IMR-90 (cell line): Measurements from ENCODE around the gene ZFAND6. TPM values are rescaled to one million over a fixed set of nuclear protein-coding genes. Genes with fewer than 3 reads are reported as not detected.
A peak's percentile ranks its signal among the peaks of the same experiment; 100 is the strongest.

Source experiments
- ATAC-seq: fragments of 200-7000 bp; cut with Tn5 transposase; 2 replicates; pipeline ENCODE4 v1.9.1; 2020; ENCODE audit warnings: low read depth, mild to moderate bottlenecking, moderate library complexity
- BruUV-seq: library from RNA; stranded (reverse); fragments of 400-500 nt; replicated peaks from 2 replicates; lab custom pipeline; 2021; lab: Mats Ljungman, UMichigan
- CTCF ChIA-PET: fragments of 300-600 bp; formaldehyde crosslinking; extraction: SDS; loops from one replicate; lab custom pipeline; 2021; ENCODE audit warnings: antibody characterized with exemption; lab: Yijun Ruan, JAX
- POLR2A ChIA-PET: fragments of 300-600 bp; sonication (Branson Sonifier 250); formaldehyde crosslinking; loops from one replicate; lab custom pipeline; 2022; ENCODE audit warnings: antibody characterized with exemption; ENCODE audit not compliant: unreplicated experiment; lab: Charles Lee
- DNase-seq: peaks from one replicate; pipeline ENCODE4 v3.0.0; 2013
- H2AFZ ChIP-seq: replicated peaks from 2 replicates; pipeline ENCODE3; 2013; ENCODE audit warnings: low read length, mild to moderate bottlenecking; ENCODE audit not compliant: poor library complexity
- H2AK5ac ChIP-seq: 2 replicates; pipeline ENCODE4 v1.6.1; 2013; ENCODE audit warnings: low read depth, low read length, inconsistent platforms
- H2AK9ac ChIP-seq: replicated peaks from 2 replicates; pipeline ENCODE3; 2013; ENCODE audit warnings: mild to moderate bottlenecking, low read depth, low read length, moderate library complexity; ENCODE audit not compliant: poor library complexity
- H2BK120ac ChIP-seq: 2 replicates; pipeline ENCODE4 v1.6.1; 2013; ENCODE audit warnings: low read depth, low read length, inconsistent platforms
- H2BK15ac ChIP-seq: 3 replicates; pipeline ENCODE4 v1.6.1; 2013; ENCODE audit warnings: low read depth, low read length, inconsistent platforms
- H2BK20ac ChIP-seq: 2 replicates; pipeline ENCODE4 v1.6.1; 2013; ENCODE audit warnings: low read depth, mild to moderate bottlenecking, inconsistent platforms, low read length, moderate library complexity
- H2BK5ac ChIP-seq: 2 replicates; pipeline ENCODE4 v1.6.1; 2013; ENCODE audit warnings: mild to moderate bottlenecking, low read depth, low read length, inconsistent platforms; ENCODE audit not compliant: poor library complexity, severe bottlenecking
- H3K14ac ChIP-seq: replicated peaks from 2 replicates; pipeline ENCODE4 v1.6.1; 2013; ENCODE audit warnings: low read depth, low read length, inconsistent platforms
- H3K18ac ChIP-seq: 2 replicates; pipeline ENCODE4 v1.6.1; 2013; ENCODE audit warnings: low read depth, low read length, control low read depth
- H3K23ac ChIP-seq: 2 replicates; pipeline ENCODE4 v1.6.1; 2013; ENCODE audit warnings: low read depth, low read length, inconsistent platforms
- H3K27ac ChIP-seq: 2 replicates; pipeline ENCODE4 v1.5.1; 2013; ENCODE audit warnings: mild to moderate bottlenecking, control low read depth, low read length; ENCODE audit not compliant: insufficient read depth
- H3K27me3 ChIP-seq: 2 replicates; pipeline ENCODE4 v1.6.1; 2013; ENCODE audit warnings: low read length; ENCODE audit not compliant: control insufficient read depth, insufficient read depth
- H3K36me3 ChIP-seq: 2 replicates; pipeline ENCODE4 v1.6.1; 2013; ENCODE audit warnings: low read length, mixed read lengths; ENCODE audit not compliant: control insufficient read depth, insufficient read depth
- H3K4ac ChIP-seq: 2 replicates; pipeline ENCODE4 v1.6.1; 2013; ENCODE audit warnings: low read depth, low read length, inconsistent platforms
- H3K4me1 ChIP-seq: 2 replicates; pipeline ENCODE4 v1.6.1; 2013; ENCODE audit warnings: low read length, mixed read lengths; ENCODE audit not compliant: control insufficient read depth, insufficient read depth
- H3K4me2 ChIP-seq: 2 replicates; pipeline ENCODE4 v1.6.1; 2013; ENCODE audit warnings: low read depth, mild to moderate bottlenecking, control low read depth, low read length, moderate library complexity
- H3K4me3 ChIP-seq: 2 replicates; pipeline ENCODE4 v1.5.1; 2013; ENCODE audit warnings: low read depth, mild to moderate bottlenecking, control low read depth, low read length, moderate library complexity; ENCODE audit not compliant: insufficient read depth
- H3K56ac ChIP-seq: 2 replicates; pipeline ENCODE4 v1.6.1; 2013; ENCODE audit warnings: low read length, inconsistent platforms; ENCODE audit not compliant: insufficient read depth; ENCODE audit errors: extremely low read depth
- H3K79me1 ChIP-seq, 2 experiments: 2 replicates each; pipeline ENCODE4 v1.6.1; 2013; ENCODE audit warnings: low read length in 2 of 2, inconsistent platforms in 1 of 2, low read depth in 1 of 2
- H3K9ac ChIP-seq: 2 replicates; pipeline ENCODE4 v1.6.1; 2013; ENCODE audit warnings: low read depth, low read length, control low read depth
- H3K9me1 ChIP-seq: 2 replicates; pipeline ENCODE4 v1.6.1; 2013; ENCODE audit warnings: low read length, inconsistent platforms; ENCODE audit not compliant: insufficient read depth
- H3K9me3 ChIP-seq: 2 replicates; pipeline ENCODE4 v1.6.1; 2013; ENCODE audit warnings: low read length; ENCODE audit not compliant: control insufficient read depth, insufficient read depth
- H4K20me1 ChIP-seq: 2 replicates; pipeline ENCODE4 v1.6.1; 2013; ENCODE audit warnings: low read length, inconsistent platforms; ENCODE audit not compliant: insufficient read depth
- H4K5ac ChIP-seq: 2 replicates; pipeline ENCODE4 v1.6.1; 2013; ENCODE audit warnings: mild to moderate bottlenecking, low read depth, low read length, control low read depth
- H4K8ac ChIP-seq, 2 experiments: 2 replicates each; pipeline ENCODE4 v1.6.1; 2013; ENCODE audit warnings: low read depth in 2 of 2, low read length in 2 of 2, control low read depth in 1 of 2, inconsistent platforms in 1 of 2
- H4K91ac ChIP-seq: 2 replicates; pipeline ENCODE4 v1.6.1; 2013; ENCODE audit warnings: low read depth, low read length, inconsistent platforms; ENCODE audit not compliant: insufficient read depth
- BHLHE40 ChIP-seq: fragments of 150-350 bp; IDR thresholded peaks from 2 replicates; pipeline ENCODE4 v1.6.1; 2016; ENCODE audit warnings: mild to moderate bottlenecking, low read depth, low read length
- MAFK ChIP-seq: IDR thresholded peaks from 2 replicates; pipeline ENCODE4 v1.6.1; 2012; ENCODE audit warnings: low read depth, low read length, improper control_type of control experiment
- NFE2L2 ChIP-seq: fragments of 150-350 bp; IDR thresholded peaks from 2 replicates; pipeline ENCODE4 v1.6.1; 2016; ENCODE audit warnings: low read depth, mild to moderate bottlenecking, low read length
- WGBS, 2 experiments: methylation state at CpG; one replicate each; pipeline versions ENCODE4 v1.1.5 to v1.1.7; 2013; ENCODE audit warnings: missing lambda C conversion rate in 2 of 2; ENCODE audit not compliant: insufficient read length in 1 of 2; ENCODE audit errors: extremely low coverage in 2 of 2; 5-methylcytosine and 5-hydroxymethylcytosine counted together
- dilution Hi-C: fragments of 300-500 bp; cut with HindIII; formaldehyde crosslinking; loops from one replicate; pipeline ENCODE4 v1.14.3; 2018; ENCODE audit warnings: low sequenced_read_pairs; ENCODE audit not compliant: unreplicated experiment
- in situ Hi-C: fragments of 300-500 bp; cut with MboI; formaldehyde crosslinking; loops from 3 replicates; pipeline ENCODE4 v1.14.3; 2019; ENCODE audit warnings: low sequenced_read_pairs, inconsistent platforms, mixed read lengths
- intact Hi-C: fragments of 100-400 bp; cut with micrococcal nuclease; formaldehyde crosslinking; loops from 2 replicates; pipeline ENCODE4 v1.10.0; 2022
- polyA plus RNA-seq, 3 experiments: library from polyadenylated mRNA; depleted of rRNA; stranded (reverse); fragments of >200 nt; gene quantifications; 2 replicates each; pipeline ENCODE4 v1.2.3, GENCODE V29; 2012; ENCODE audit warnings: low replicate concordance in 1 of 3
- total RNA-seq: library from RNA; depleted of rRNA; stranded (reverse); fragments of >200 nt; gene quantifications from 2 replicates; pipeline ENCODE4 v1.2.3, GENCODE V29; 2012
- TF ChIP-seq, protein P1 (sequence below): fragments of 150-350 bp; IDR thresholded peaks from 2 replicates; pipeline ENCODE4 v1.6.1; 2016; ENCODE audit warnings: low read depth, mild to moderate bottlenecking, low read length, moderate library complexity, borderline replicate concordance
- TF ChIP-seq, protein P2 (sequence below): conservative IDR thresholded peaks from 2 replicates; pipeline ENCODE4 v1.5.1; 2012; ENCODE audit warnings: mild to moderate bottlenecking, low read depth, low read length, improper control_type of control experiment

ZFAND6 gene
- total and polyA plus RNA-seq, 2 of the 4 experiments (the other 2 are of a cell fraction) = 77.5 to 96.4 TPM

DNA sequence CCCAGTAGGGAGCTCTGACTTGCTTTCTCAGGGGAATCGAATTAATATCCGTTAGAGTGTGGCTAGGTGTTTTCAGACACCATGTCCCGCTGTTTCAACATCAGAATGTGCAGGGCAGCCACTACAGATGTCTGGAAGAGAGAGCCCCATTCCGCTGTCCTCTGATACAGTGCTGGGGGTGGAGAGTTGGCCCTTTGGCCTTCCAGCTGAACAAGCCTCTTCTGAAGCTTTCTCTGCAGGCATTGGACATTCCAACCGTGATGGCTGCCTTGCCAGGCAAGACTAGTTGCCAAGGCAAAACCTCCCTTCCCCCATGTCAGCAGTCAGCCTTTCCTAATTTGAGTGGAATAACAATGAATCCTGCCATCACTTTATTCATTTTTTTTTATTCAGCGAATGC, 94.9 kb downstream of the ZFAND6 start:
- Histone ChIP-seq H2AK9ac (peak overlapping the region; percentile 53), H3K4me1 (peaks cover 8% of the 10 kb centered on the region), H2BK120ac (no peak overlapping the region), H4K8ac (0 out of 4 replicates have a peak overlapping the region, but pooled peaks of 1 of the 2 experiments have one; percentile 68), H4K5ac (no peak overlapping the region), H3K4ac (peak overlapping the region; percentile 8; the same call in 1 of the 2 replicates), H3K56ac (no peak overlapping the region), H2BK15ac (no peak overlapping the region), H3K4me3 (no peak overlapping the region), H3K36me3 (peaks cover 6% of the 10 kb centered on the region), H3K27ac (no peak overlapping the region), H4K91ac (no peak overlapping the region), H2BK20ac (no peak overlapping the region), H3K14ac (0 out of 2 replicates have a peak overlapping the region, but pooled peaks have one; percentile 43), H4K20me1 (no peaks in the 10 kb centered on the region), H3K9ac (no peak overlapping the region), H3K4me2 (peak overlapping the region; percentile 82; the same call in 1 of the 2 replicates), H2AFZ (no peak overlapping the region), H3K27me3 (no peaks in the 10 kb centered on the region), H3K9me3 (no peaks in the 10 kb centered on the region), H2AK5ac (peak overlapping the region; percentile 32), H2BK5ac (no peak overlapping the region), H3K23ac (0 out of 2 replicates have a peak overlapping the region, but pooled peaks have one; percentile 17), H3K18ac (no peak overlapping the region), H3K79me1 (peaks cover 17 to 40% of the 10 kb centered on the region in 2 experiments), H3K9me1 (peaks cover 8% of the 10 kb centered on the region)
- ChIA-PET POLR2A (no interaction called here), CTCF (no interaction called here)
- DNase-seq (peak; percentile 15), ATAC-seq (no peak)
- in situ Hi-C loops = no loop called here
- 80% methylated on average over 1 of the region's 6 CpGs; no CpG with 5 or more reads in 1 of the 2 experiments for WGBS, 2 experiments
- no TSS peak for BruUV-seq
- dilution Hi-C loops = no loop called here
- TF ChIP-seq MAFK (no peak), NFE2L2 (no peak), BHLHE40 (no peak)
- TF ChIP-seq, protein P1, sequence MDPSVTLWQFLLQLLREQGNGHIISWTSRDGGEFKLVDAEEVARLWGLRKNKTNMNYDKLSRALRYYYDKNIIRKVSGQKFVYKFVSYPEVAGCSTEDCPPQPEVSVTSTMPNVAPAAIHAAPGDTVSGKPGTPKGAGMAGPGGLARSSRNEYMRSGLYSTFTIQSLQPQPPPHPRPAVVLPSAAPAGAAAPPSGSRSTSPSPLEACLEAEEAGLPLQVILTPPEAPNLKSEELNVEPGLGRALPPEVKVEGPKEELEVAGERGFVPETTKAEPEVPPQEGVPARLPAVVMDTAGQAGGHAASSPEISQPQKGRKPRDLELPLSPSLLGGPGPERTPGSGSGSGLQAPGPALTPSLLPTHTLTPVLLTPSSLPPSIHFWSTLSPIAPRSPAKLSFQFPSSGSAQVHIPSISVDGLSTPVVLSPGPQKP = no peak
- TF ChIP-seq, protein P2, sequence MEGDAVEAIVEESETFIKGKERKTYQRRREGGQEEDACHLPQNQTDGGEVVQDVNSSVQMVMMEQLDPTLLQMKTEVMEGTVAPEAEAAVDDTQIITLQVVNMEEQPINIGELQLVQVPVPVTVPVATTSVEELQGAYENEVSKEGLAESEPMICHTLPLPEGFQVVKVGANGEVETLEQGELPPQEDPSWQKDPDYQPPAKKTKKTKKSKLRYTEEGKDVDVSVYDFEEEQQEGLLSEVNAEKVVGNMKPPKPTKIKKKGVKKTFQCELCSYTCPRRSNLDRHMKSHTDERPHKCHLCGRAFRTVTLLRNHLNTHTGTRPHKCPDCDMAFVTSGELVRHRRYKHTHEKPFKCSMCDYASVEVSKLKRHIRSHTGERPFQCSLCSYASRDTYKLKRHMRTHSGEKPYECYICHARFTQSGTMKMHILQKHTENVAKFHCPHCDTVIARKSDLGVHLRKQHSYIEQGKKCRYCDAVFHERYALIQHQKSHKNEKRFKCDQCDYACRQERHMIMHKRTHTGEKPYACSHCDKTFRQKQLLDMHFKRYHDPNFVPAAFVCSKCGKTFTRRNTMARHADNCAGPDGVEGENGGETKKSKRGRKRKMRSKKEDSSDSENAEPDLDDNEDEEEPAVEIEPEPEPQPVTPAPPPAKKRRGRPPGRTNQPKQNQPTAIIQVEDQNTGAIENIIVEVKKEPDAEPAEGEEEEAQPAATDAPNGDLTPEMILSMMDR = no peak
- intact Hi-C loops = no loop called here
